ENCODE results near the gene RAB8A. TPM values are rescaled to one million over a fixed set of nuclear protein-coding genes. Genes with fewer than 3 reads are reported as not detected.

RAB8A gene
- 100 to 1,000 TPM; 101 to 107 (median 105) TPM for polyA plus RNA-seq (ENCODE audit: insufficient read length in 3 of 3)

DNA sequence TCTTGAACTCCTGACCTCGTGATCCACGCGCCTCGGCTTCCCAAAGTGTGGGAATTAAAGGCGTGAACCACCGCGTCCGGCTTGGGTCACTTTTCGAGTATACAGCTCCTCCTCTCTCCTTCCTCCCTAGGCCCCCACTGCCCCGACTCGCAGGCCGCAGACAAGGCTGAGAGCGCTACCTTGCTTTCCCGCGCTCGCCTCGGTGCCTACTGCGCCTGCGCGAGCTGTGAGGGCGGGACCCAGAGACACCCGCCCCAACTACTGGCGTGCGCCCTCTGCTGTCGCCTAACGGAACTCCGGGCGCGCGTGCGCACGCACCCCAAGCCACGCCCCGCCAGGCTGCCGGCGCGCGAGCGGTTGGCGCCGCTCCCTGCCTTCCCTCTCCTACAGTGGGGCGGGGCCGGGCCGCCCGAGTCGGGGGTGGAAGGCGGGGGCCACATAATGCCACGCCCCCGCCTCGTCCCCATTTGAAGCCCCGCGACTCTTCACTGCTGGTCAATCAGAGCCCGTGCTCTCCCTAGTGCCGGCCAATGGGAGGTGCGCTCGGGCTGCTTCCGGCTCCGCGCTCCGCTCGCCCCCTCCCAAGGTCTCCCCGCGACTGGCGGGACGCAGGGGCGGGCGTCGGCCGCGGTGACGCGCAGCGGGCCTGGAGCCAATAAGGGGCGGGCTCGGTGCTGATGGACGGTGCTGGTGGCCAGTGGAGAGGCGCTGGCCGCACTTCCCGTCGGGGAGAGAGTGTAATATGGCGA is at the start of gene RAB8A:
TSS of gene RAB8A (plus strand) at position 730 of the 749 bp plus-strand sequence. CDS start at position 743, 13 bp downstream.
- peak; percentile 90 to 97 (median 95) for DNase-seq (ENCODE audit: low read depth in 3 of 3, low spot score in 2 of 3)

DNA sequence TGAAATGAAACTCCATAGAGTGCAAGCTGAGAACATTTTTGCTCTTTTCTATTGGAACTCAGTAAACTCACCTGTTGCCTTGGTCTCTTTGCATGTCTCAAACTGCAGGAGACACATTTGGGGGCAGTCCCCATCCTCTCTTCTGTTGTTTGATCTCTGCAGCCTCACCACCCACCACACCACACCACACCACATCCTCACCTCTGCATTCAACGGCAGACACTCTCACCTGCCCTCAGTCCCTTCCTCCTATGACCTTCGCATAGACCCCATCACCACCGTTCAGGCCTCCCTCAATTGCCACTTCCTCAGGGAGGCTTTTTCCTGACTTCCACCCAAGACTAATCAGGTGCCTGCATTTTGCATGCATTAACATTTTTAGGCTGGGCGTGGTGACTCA is 49.7 kb upstream of the RAB8A start:
- DNase-seq (ENCODE audit: low read depth in 3 of 3, low spot score in 2 of 3), result no peak

DNA sequence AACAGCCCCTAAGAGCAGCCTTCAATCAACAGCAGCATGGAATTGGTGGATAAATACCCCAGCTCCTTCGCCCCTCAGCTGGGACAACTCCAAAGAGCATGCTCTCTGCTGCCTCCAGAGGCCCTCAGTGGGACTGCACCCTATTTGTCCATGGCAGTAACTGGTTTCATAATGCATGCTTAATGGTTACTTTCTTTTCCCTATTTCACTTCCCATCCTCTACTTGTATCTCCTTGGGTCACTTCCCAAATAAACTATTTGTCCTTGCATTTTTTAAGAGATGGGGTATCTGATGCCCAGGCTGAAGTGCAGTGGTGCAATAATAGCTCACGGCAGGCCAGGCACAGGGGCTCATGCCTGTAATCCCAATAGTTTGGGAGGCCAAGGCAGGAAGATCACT is 48.9 kb upstream of the RAB8A start:
- DNase-seq (ENCODE audit: low read depth in 3 of 3, low spot score in 2 of 3), result no peak

DNA sequence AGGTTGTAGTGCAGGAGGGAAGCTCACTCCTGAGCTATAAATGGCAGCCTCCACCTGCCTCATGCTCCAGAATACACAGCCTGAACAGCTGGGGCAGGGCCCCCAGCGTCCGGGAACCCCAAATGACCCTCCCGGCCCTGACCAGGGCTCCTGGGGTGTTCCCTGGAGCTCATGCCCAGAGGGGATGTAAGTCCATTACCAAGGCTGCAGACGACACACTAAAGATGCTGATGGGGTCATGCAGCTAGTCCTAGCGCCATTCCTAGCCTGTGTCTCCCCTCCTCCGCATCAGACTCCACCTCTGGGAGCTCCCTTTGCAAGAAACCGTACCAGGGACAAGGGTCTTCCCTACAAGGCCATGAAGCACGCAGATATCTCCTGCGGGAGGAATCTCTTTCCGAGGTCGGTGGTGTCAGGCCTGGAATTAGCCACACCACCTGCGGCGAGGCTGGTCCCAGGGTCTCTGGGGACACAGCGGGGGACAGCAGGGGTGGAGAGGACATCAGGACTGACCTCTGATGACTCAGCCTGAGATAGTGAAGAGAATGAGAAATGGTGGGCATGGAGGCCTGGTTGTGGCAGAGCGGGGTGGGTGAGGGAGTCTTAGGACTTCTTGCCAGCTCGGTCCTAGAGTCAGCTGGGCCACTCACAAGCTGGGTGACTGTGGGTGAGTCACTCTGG is 47.3 kb upstream of the RAB8A start:
- no peak for DNase-seq (ENCODE audit: low read depth in 3 of 3, low spot score in 2 of 3)

DNA sequence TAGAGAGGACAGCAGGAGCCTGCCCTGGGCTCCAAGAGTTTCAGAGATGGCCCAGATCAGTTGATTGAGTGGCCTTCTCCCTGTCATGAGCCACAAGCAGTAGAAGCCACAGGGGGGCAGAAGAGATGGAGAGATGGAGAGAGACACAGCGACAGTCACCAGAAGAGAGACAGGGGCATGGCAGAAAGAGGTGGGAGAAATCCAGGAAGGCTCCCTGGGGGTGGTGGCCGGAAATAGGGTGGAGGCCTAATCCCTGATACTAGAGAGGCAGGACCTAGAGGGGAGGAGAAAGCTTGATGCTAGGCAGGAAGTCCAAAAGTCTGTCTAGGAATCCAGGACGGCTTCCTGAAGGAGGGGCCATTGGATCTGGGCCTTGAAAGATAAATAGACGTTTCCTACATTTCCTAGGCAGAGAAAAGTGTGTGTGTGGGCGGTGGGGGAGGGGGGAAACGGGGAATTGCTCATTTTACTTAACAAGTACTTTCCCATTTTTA is 45.0 kb upstream of the RAB8A start:
- DNase-seq (ENCODE audit: low read depth in 3 of 3, low spot score in 2 of 3), result no peak

DNA sequence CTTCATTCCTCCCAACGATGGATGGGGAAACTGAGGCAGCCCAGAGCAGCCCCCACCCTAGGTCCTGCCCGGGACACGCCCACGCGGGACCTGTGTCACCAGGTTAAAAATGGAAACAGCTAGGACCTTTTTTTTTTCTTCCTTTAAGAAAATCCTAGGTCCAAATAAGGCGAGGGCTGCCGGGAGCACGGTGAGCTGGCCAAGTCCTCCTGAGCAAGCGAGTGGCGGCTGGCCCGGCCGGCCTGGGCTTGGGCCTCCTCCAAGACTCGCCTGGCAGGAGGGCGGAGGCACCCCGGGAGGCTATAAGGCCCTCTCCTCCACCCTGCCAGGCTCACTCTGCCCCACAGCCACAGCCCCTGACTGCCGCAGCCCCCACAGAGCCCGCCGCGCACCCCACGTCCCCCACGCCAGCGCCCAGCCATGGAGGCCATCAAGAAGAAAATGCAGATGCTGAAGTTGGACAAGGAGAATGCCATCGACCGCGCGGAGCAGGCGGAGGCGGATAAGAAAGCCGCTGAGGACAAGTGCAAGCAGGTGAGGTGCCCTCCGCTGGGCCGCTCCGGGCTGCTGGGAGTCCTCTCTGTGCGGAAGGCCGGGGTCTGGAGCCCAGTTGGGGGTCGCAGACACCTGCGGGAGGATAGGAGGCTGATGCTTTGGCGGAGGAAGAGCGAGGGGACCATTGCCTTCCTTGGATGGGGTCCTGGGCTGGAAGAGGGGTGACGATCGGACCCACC is 44.3 kb upstream of the RAB8A start:
- no peak for DNase-seq (ENCODE audit: low read depth in 3 of 3, low spot score in 2 of 3)

DNA sequence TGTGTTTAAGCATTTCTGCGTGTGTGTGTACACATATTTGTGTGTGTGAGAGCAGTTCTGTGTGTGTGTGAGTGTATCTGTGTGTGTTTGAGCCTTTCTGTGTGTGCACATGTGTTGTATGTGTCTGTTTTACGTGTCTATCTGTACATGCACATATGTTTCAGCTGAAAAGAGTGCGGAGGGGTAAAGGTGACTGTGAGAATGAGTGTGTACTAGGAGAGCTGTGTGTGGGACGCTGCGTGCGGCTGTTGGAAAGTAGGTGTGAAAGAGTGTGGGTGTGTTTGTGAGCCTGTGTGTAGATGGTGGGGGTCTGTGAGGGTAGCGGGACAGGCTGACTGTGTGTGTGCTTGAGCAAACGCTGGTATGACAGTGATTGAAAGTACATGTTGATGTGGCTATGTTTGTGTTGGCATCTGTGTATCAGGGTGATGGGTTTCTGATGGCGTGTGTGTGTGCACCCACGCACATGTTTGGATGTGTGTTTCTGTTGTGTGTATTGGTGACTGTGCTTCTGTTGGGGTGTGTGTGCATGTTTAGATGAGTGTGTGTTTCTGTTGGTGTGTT is 42.9 kb upstream of the RAB8A start:
- no peak for DNase-seq (ENCODE audit: low read depth in 3 of 3, low spot score in 2 of 3)

DNA sequence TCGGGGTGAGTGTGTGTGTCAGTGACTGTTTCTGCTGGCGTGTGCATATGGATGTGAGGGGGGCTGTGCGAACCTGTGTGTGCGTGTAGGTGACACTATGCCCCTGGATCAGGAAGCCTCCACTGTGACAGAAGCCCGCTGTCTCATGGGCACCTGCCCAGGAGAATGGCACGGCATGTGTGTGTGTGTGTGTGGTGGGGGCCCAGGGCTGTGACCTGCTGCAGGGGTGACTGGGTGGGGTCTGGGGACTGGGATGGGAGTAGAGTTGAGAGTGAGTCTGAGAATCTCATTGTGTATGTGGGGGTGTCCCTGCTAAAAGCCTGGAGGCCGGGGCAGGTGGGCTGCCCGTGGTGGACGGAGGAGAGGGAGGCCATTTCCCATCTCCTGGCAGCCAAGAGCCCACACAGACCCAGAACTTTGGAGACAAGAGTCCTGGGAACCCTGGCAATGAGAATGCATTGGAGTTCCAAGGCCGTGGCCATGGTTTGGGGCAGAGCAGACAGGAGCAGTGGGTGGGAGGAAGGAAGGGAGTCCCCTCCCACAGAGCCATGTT is 41.8 kb upstream of the RAB8A start:
- DNase-seq (ENCODE audit: low read depth in 3 of 3, low spot score in 2 of 3), result no peak

DNA sequence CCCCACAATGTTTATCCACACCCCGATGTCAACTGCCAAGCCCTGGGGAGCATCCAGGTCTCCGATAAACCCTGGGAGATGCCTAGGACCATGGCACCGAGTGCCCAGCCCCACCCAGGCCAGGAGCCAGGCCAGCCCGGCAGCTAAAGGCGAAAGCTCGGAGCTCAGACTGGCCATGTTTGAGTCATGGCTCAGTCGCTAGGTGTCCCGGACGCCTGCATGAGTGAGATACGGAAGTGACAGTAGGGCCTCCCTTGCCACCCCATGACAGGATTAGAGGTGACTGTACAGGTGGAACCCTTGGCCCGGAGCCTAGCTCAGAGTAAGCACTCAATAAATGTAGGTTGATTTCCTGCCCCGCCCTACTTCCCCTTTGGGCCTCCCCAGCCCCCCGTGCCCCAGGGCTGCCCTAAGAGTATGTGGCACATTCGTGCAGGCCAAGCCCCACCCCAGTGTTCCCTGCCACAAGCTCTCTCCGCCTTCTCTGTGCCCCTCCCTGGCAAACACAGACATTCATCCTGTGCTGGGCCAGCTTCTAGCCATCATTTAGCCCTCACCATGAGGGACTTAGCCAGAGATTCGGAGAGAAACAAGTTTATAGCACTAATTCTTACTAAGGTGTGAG is 41.2 kb upstream of the RAB8A start:
- no peak for DNase-seq (ENCODE audit: low read depth in 3 of 3, low spot score in 2 of 3)

DNA sequence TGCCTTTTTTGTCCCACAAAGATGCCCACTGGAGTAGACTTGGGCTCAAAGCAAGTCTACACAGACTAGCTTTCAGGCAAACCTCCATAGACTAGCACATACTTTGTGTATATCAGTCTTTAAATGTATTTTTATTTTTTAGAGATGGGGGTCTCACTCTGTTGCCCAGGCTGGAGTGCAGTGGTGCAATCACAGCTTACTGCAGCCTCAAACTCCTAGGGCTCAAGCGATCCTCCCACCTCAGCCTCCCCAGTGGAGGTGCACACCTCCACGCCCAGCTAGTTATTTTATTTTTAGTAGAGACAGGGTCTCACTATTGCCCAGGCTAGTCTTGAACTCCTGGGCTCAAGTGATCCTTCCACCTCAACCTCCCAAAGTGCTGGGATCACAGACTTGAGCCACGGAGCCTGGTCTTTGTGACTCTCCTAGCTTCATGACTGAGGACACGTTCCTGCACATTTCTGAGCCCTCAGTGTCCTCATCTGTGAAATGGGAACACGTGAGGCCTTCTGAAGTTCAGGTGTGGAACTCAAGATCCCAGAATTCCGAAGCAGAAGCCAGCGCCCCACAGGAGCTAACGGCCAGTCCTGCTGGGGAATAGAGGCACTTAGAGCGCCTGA is 40.5 kb upstream of the RAB8A start:
- no peak for DNase-seq (ENCODE audit: low read depth in 3 of 3, low spot score in 2 of 3)

DNA sequence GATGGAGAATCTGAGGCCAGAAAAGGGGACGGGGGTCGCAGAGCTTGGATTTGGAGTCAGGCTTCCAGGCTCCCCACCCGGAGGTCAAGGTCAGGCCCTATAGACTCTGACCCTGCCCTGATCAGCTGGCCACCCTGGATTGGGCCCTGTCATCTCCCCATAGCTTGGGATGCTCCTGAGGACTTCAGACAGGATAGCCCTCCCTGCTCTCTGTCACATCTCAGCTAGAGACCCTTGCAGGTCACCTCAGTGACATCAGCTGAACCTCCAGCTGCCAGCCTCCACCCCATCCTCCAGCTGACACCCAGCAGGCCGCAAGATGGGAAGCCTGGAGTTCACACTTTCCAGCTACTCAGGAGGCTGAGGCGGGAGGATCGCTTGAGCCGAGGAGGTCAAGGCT is 38.2 kb upstream of the RAB8A start:
- DNase-seq (ENCODE audit: low read depth in 3 of 3, low spot score in 2 of 3), result no peak

DNA sequence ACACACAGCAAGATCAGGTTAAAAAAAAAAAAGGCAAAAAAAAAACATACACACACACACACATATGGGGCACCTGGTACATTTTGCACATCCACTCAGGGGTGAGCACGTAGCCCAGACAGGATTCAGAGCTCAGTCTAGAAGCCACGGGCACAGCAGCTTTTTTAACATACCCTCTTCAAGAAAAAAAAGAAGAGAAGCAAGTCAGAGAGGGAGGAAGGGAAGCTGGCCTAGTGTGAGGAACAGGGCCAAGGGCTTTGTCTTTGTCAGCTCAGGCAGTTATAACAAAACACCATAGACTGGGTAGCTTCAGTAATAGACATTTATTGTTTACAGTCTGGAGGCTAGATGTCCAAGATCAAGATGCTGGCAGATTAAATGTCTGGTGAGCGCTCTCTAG is 37.7 kb upstream of the RAB8A start:
- no peak for DNase-seq (ENCODE audit: low read depth in 3 of 3, low spot score in 2 of 3)

DNA sequence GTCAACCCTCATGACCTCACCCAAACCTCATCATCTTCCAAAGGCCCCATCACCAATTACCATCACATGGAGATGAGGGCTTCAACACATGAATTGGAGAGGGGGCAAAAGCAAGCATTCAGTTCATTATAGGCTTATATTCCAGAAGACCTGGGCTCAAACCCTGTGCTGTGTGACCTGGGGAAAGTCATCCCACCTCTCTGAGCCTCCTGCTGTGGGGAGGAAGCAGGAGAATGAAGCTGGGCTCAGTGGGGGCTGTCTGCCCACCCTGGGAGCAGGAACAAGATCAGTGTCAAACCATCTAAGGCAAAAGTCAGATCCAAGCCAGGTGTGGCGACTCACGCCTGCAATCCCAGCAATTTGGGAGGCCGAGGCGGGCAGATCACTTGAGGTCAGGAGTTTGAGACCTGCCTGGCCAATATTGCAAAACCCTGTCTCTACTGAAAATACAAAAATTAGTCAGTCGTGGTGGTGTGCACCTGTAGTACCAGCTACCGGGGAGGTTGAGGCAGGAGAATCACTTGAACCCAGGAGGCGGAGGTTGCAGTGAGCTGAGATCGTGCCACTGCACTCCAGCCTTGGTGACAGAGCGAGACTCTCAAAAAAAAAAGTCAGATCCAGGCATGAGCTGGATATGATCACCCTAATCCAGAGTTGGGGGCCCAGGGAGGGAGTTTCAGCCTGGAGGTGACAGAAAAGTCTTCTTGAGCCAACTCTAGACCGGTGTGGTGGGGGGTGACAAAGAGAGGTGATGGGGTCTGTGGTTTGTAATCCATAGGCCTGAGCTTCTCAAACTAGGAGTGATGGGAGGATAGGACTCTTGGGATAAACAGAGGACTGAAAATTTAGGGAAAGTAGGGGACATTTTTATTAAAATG is 37.0 kb upstream of the RAB8A start:
- DNase-seq (ENCODE audit: low read depth in 3 of 3, low spot score in 2 of 3), result no peak

DNA sequence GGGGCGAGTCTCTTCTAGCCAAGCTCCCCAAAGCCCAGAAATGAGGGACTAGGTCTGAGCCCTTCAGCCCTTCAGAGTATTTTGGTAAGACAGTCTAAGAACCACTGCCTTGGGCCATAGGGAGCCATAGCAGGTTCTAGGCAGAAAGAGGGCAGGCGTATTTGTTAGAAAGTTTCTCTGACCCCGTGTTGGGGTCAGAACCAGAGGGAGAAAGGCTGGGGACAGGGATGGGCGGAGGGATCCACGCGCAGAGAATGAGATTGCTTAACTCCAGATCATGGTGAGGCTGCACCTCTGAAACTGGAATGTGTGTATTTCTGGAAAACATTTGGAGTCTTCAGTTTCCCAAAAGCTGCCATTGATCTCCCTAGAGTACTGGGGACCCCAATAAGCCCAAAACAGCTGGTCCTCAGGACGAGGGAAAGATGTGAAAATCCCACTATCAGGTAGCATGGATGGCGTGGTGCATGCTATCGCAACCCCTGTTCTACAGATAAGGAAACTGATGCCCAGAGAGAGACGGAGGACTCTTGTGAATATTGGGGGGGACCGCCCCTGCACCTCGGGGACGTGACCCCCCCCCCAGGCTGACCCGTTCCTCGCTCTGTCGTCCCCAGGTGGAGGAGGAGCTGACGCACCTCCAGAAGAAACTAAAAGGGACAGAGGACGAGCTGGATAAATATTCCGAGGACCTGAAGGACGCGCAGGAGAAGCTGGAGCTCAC is 36.1 kb upstream of the RAB8A start:
- DNase-seq (ENCODE audit: low read depth in 3 of 3, low spot score in 2 of 3), result no peak

DNA sequence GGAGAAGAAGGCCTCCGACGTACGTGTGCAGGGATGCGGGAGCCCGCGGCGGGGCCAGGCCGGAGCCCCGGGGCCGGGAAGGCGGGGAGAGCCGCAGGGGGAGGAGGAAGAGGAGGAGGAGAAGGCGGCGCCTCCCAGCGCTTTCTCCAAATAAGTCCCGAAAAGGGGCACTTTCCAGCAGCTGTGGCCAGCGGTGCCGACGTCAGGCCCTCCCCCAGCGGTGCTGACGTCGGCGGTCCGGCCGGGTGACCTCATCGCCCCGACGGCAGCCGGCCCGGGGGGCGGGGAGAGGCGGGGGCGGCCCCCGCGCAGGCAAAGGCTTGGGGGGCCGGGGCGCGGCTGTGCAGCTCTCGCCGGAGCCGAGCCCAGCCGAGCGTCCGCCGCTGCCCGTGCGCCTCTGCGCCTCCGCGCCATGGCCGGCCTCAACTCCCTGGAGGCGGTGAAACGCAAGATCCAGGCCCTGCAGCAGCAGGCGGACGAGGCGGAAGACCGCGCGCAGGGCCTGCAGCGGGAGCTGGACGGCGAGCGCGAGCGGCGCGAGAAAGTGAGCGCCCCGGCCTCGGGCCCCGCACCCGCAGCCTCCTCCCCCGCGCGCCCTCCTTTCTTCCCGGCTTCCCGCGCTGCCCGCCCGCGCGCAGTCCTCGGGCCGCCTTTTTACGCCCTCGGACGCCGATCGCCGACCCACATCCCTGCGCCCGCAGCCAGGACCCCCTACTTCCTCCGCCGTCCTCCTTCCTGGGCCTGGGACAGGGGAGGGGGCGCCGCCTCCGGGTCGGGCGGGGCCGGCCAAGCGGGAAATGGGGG is 35.3 kb upstream of the RAB8A start, which contains the start of gene TPM4:
TSS of gene TPM4 (plus strand) at position 342 of the 804 bp plus-strand sequence. CDS start at position 413, 71 bp downstream.
- DNase-seq (ENCODE audit: low read depth in 3 of 3, low spot score in 2 of 3), result peak in 2 of 3 donors; percentile 84 to 87

DNA sequence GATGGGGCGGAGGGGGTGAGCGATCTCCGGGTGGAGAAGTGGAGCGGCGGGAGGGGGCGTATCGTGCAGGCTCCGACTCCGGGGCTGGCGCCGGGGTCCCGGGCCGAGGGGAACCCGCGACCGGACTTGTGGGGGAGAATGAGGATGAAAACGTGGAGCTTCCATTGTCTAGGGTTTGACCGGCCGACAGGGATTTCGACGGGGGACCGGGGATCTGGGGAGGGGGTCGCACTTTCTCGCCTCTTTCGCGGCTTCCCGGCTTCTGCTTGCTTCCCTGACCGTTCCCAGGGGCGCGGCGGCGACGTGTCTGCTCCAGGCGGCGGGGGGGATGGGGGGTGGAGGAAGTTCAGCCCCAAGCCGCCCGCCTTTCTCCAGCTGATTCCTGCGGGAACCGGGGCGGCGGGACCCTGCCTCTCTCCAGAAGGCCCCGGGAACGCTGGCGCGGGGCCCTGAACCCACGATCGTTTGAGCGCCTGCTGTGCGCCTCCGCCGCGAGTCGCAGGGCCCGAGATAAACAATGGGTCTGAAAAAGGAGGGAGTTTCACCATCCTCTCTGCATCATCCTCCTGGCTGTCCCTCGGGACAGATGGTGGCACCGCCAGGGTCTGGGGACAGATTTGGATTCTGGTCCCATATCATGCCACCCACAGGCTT is 34.6 kb upstream of the RAB8A start:
- DNase-seq (ENCODE audit: low read depth in 3 of 3, low spot score in 2 of 3), result no peak

All from right renal cortex interstitium (tissue), 3 donors.